Mesenchymal stem cell (in vitro differentiated cells and primary cell): ENCODE data around the gene CASP12.

Source experiments
- DNase-seq: peaks from one replicate; pipeline ENCODE4 v3.0.0-alpha.2; 2013
- H2AFZ ChIP-seq: one replicate; pipeline ENCODE4 v1.6.1; 2013; ENCODE audit warnings: low read depth, mild to moderate bottlenecking, control low read depth, inconsistent platforms, low read length, moderate library complexity
- H2AK5ac ChIP-seq: 2 replicates; pipeline ENCODE4 v1.6.1; 2013; ENCODE audit warnings: low read length, moderate library complexity, mild to moderate bottlenecking, inconsistent platforms; ENCODE audit not compliant: severe bottlenecking
- H2BK120ac ChIP-seq: one replicate; pipeline ENCODE4 v1.6.1; 2013; ENCODE audit warnings: low read depth, mild to moderate bottlenecking, inconsistent platforms, low read length, moderate library complexity
- H2BK12ac ChIP-seq, 2 experiments: one replicate each; pipeline ENCODE4 v1.6.1; 2013; ENCODE audit warnings: inconsistent platforms in 2 of 2, low read length in 2 of 2, mild to moderate bottlenecking in 2 of 2, moderate library complexity in 2 of 2, control low read depth in 1 of 2
- H2BK15ac ChIP-seq: one replicate; pipeline ENCODE4 v1.6.1; 2013; ENCODE audit warnings: mild to moderate bottlenecking, low read depth, inconsistent platforms; ENCODE audit not compliant: poor library complexity, severe bottlenecking
- H2BK5ac ChIP-seq: 2 replicates; pipeline ENCODE4 v1.6.1; 2013; ENCODE audit warnings: low read depth, mild to moderate bottlenecking, low read length, control low read depth, inconsistent platforms; ENCODE audit not compliant: poor library complexity, severe bottlenecking
- H3K14ac ChIP-seq, 2 experiments: one replicate each; pipeline ENCODE4 v1.6.1; 2013; ENCODE audit warnings: inconsistent platforms in 2 of 2, low read length in 2 of 2, control low read depth in 1 of 2, mild to moderate bottlenecking in 1 of 2, moderate library complexity in 1 of 2
- H3K18ac ChIP-seq, 2 experiments: one replicate each; pipeline ENCODE4 v1.6.1; 2013; ENCODE audit warnings: inconsistent platforms in 2 of 2, low read length in 2 of 2, control low read depth in 1 of 2, low read depth in 1 of 2, mild to moderate bottlenecking in 1 of 2
- H3K23ac ChIP-seq, 2 experiments: one replicate each; pipeline ENCODE4 v1.6.1; 2013; ENCODE audit warnings: inconsistent platforms in 2 of 2, low read length in 2 of 2, mild to moderate bottlenecking in 2 of 2, moderate library complexity in 2 of 2, control low read depth in 1 of 2
- H3K27ac ChIP-seq: 2 replicates; pipeline ENCODE4 v1.5.1; 2013; ENCODE audit warnings: mild to moderate bottlenecking, moderate library complexity, low read length, control low read depth, inconsistent platforms; ENCODE audit not compliant: poor library complexity, severe bottlenecking
- H3K27me3 ChIP-seq, 2 experiments: 2 replicates each; pipeline versions ENCODE4 v1.6.1 to v1.7.0; 2013; ENCODE audit warnings: low read length in 2 of 2, mild to moderate bottlenecking in 2 of 2, moderate library complexity in 2 of 2, control low read depth in 1 of 2, inconsistent platforms in 1 of 2; ENCODE audit not compliant: control insufficient read depth in 1 of 2, insufficient read depth in 1 of 2
- H3K36me3 ChIP-seq, 2 experiments: 2 replicates each; pipeline versions ENCODE4 v1.6.1 to v1.7.0; 2013; ENCODE audit warnings: low read length in 2 of 2, control low read depth in 1 of 2, inconsistent platforms in 1 of 2, low read depth in 1 of 2, mild to moderate bottlenecking in 1 of 2; ENCODE audit not compliant: insufficient read depth in 2 of 2, control insufficient read depth in 1 of 2
- H3K4ac ChIP-seq, 2 experiments: one replicate each; pipeline ENCODE4 v1.6.1; 2013; ENCODE audit warnings: inconsistent platforms in 2 of 2, low read length in 2 of 2, mild to moderate bottlenecking in 2 of 2, moderate library complexity in 2 of 2, control low read depth in 1 of 2, low read depth in 1 of 2
- H3K4me1 ChIP-seq: 2 replicates; pipeline ENCODE4 v1.6.1; 2013; ENCODE audit warnings: low read depth, low read length, control low read depth; ENCODE audit not compliant: control insufficient read depth, insufficient read depth
- H3K4me2 ChIP-seq: 2 replicates; pipeline ENCODE4 v1.6.1; 2013; ENCODE audit warnings: low read length, mild to moderate bottlenecking, inconsistent platforms; ENCODE audit not compliant: poor library complexity, severe bottlenecking
- H3K4me3 ChIP-seq, 2 experiments: 2 replicates each; pipeline versions ENCODE4 v1.5.1 to v1.7.0; 2013; ENCODE audit warnings: low read length in 2 of 2, mild to moderate bottlenecking in 2 of 2, control low read depth in 1 of 2, low read depth in 1 of 2; ENCODE audit not compliant: insufficient read depth in 1 of 2
- H3K79me1 ChIP-seq: replicated peaks from 2 replicates; pipeline ENCODE4 v1.6.1; 2013; ENCODE audit warnings: mild to moderate bottlenecking, control low read depth, low read length, inconsistent platforms; ENCODE audit not compliant: poor library complexity, severe bottlenecking
- H3K9ac ChIP-seq: 2 replicates; pipeline ENCODE4 v1.7.0; 2013; ENCODE audit warnings: mild to moderate bottlenecking, low read length, moderate library complexity
- H3K9me3 ChIP-seq: 2 replicates; pipeline ENCODE4 v1.7.0; 2013; ENCODE audit warnings: mild to moderate bottlenecking, low read length; ENCODE audit not compliant: control insufficient read depth
- H4K8ac ChIP-seq: one replicate; pipeline ENCODE4 v1.6.1; 2013; ENCODE audit warnings: inconsistent platforms, mild to moderate bottlenecking, low read length, moderate library complexity
- H4K91ac ChIP-seq: one replicate; pipeline ENCODE4 v1.6.1; 2013; ENCODE audit warnings: mild to moderate bottlenecking, low read length, inconsistent platforms
- WGBS: methylation state at CpG from one replicate; pipeline ENCODE4 v1.1.7; 2013; ENCODE audit warnings: mixed read lengths; 5-methylcytosine and 5-hydroxymethylcytosine counted together

CASP12 gene

DNA sequence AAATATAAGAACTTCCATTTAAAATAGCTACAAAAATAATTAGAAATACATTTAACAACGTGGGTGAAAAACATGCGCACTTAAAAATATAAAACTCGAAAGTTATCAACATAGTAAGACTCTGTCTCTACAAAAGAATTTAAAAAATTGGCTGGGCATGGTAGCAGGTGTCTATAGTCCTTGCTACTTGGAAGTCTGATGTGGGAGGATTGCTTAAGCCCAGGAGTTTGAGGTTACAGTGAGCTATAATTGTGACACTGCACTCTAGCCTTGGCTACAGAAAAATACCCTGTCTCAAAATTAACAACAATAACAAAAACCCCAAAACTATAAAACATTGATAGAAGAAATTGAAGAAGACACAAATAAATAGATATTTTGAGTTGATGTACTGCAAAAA, 13.8 kb upstream of the CASP12 start:
- no peak overlapping the region for H2BK5ac ChIP-seq
- H3K4me3 ChIP-seq, result no peak overlapping the region
- H3K9ac ChIP-seq, result no peak overlapping the region
- no peak overlapping the region for H3K23ac ChIP-seq
- no peaks in the 10 kb centered on the region for H3K9me3 ChIP-seq
- no peak for DNase-seq
- H4K8ac ChIP-seq, result no peak overlapping the region
- H3K36me3 ChIP-seq, result no peaks in the 10 kb centered on the region
- no peak overlapping the region for H2AFZ ChIP-seq
- H3K4me2 ChIP-seq, result no peak overlapping the region
- no peak overlapping the region for H3K18ac ChIP-seq
- no peak overlapping the region for H2BK120ac ChIP-seq
- H3K14ac ChIP-seq, result no peak overlapping the region
- no peaks in the 10 kb centered on the region for H3K79me1 ChIP-seq
- WGBS, result no CpG with 5 or more reads among the region's 3 CpGs
- H3K27me3 ChIP-seq, result no peaks in the 10 kb centered on the region
- no peak overlapping the region for H3K4ac ChIP-seq
- no peak overlapping the region for H2BK15ac ChIP-seq
- H3K27ac ChIP-seq, result no peak overlapping the region
- H3K4me1 ChIP-seq, result no peaks in the 10 kb centered on the region
- no peak overlapping the region for H2AK5ac ChIP-seq
- no peak overlapping the region for H2BK12ac ChIP-seq
- no peak overlapping the region for H4K91ac ChIP-seq

- Histone ChIP-seq H2BK12ac (no peak overlapping the region), H3K18ac (no peak overlapping the region), H4K91ac (no peak overlapping the region), H2BK120ac (no peak overlapping the region), H2AK5ac (no peak overlapping the region), H3K23ac (no peak overlapping the region), H3K36me3 (no peaks in the 10 kb centered on the region), H4K8ac (no peak overlapping the region), H3K4ac (no peak overlapping the region), H3K27ac (no peak overlapping the region), H3K4me3 (no peak overlapping the region), H3K14ac (no peak overlapping the region), H2BK5ac (no peak overlapping the region), H2AFZ (no peak overlapping the region), H3K4me1 (no peaks in the 10 kb centered on the region), H3K27me3 (no peaks in the 10 kb centered on the region), H3K79me1 (no peaks in the 10 kb centered on the region), H2BK15ac (no peak overlapping the region), H3K4me2 (no peak overlapping the region), H3K9ac (no peak overlapping the region), H3K9me3 (no peaks in the 10 kb centered on the region)
- no peak for DNase-seq
- 97% methylated on average over 3 of the region's 3 CpGs for WGBS
These were observed 9.9 kb upstream of the CASP12 start for GRCh38 chr11:104908186-104908531.

GRCh38 chr11:104907521-104908185, 9.4 kb upstream of the CASP12 start:
- no peak overlapping the region for H2BK5ac ChIP-seq
- no peak overlapping the region for H3K9ac ChIP-seq
- no peak for DNase-seq
- H3K27me3 ChIP-seq, result no peaks in the 10 kb centered on the region
- no peaks in the 10 kb centered on the region for H3K79me1 ChIP-seq
- H2BK15ac ChIP-seq, result no peak overlapping the region
- H3K36me3 ChIP-seq, result no peaks in the 10 kb centered on the region
- H3K4me3 ChIP-seq, result no peak overlapping the region
- no peak overlapping the region for H4K8ac ChIP-seq
- no peak overlapping the region for H3K27ac ChIP-seq
- H3K9me3 ChIP-seq, result no peaks in the 10 kb centered on the region
- no peak overlapping the region for H4K91ac ChIP-seq
- no peak overlapping the region for H2AK5ac ChIP-seq
- no peaks in the 10 kb centered on the region for H3K4me1 ChIP-seq
- H3K14ac ChIP-seq, result no peak overlapping the region
- 75% methylated on average over 6 of the region's 7 CpGs for WGBS
- no peak overlapping the region for H3K23ac ChIP-seq
- H3K4ac ChIP-seq, result no peak overlapping the region
- H3K18ac ChIP-seq, result no peak overlapping the region
- no peak overlapping the region for H2BK120ac ChIP-seq
- peak overlapping the region in 1 of 2 experiments; percentile 67 for H2BK12ac ChIP-seq
- H2AFZ ChIP-seq, result no peak overlapping the region
- no peak overlapping the region for H3K4me2 ChIP-seq

DNA sequence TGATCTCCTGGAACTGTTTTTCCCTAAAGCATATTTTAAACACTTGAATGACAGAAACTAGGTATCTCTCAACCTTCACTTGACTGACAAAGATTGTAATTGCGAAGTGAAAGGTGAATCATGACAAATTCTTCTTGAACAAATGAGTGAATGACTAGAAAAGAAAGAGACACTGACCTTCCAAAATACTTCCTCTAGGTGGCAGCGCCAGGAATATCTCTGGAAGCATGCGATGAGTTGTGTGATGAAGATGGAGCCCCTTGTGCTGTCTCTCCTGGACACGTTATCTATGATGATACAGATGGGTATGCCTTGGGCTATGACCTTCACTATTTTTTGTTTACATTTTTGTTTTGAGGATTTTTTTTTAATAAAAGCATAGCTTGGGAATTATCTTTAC, 7.0 kb upstream of the CASP12 start:
- H3K36me3 ChIP-seq, result no peaks in the 10 kb centered on the region
- no peak overlapping the region for H3K4me3 ChIP-seq
- no peak overlapping the region for H3K14ac ChIP-seq
- H3K79me1 ChIP-seq, result no peaks in the 10 kb centered on the region
- no peak overlapping the region for H3K18ac ChIP-seq
- no peak overlapping the region for H2BK5ac ChIP-seq
- H3K4me2 ChIP-seq, result no peak overlapping the region
- no peak overlapping the region for H2AFZ ChIP-seq
- H3K23ac ChIP-seq, result no peak overlapping the region
- H3K4me1 ChIP-seq, result no peaks in the 10 kb centered on the region
- no peak overlapping the region for H3K4ac ChIP-seq
- H4K91ac ChIP-seq, result no peak overlapping the region
- no peaks in the 10 kb centered on the region for H3K9me3 ChIP-seq
- no peak overlapping the region for H2BK12ac ChIP-seq
- H3K9ac ChIP-seq, result no peak overlapping the region
- no peaks in the 10 kb centered on the region for H3K27me3 ChIP-seq
- WGBS, result 100% methylated on average over 4 of the region's 4 CpGs
- no peak overlapping the region for H2BK120ac ChIP-seq
- H4K8ac ChIP-seq, result no peak overlapping the region
- no peak for DNase-seq
- H3K27ac ChIP-seq, result no peak overlapping the region
- H2AK5ac ChIP-seq, result no peak overlapping the region
- no peak overlapping the region for H2BK15ac ChIP-seq
